DMS114 treated with DMSO at 0.1 percent for 48 hours (cell line): Measurements from ENCODE around the gene PBX1.
"Not testable (repeated sequence)": the region's sequence is repeated elsewhere in the genome, so short reads cannot be mapped to it uniquely, and the experiment has no call there.

Experiments used
- DNase-seq: peaks from one replicate; lab custom pipeline; 2025; ENCODE audit not compliant: unreplicated experiment; lab: John Stamatoyannopoulos, UW

Gene PBX1

GRCh38 chr1:164558461-164559341 lies at the start of gene PBX1:
PBX1 (plus strand) TSS chr1:164559184.
- peak; percentile 99 for DNase-seq

GRCh38 chr1:164510435-164510834 lies 48.5 kb upstream of the PBX1 start:
- no peak for DNase-seq

GRCh38 chr1:164511001-164511705 lies 47.8 kb upstream of the PBX1 start:
- DNase-seq, result no peak

- no peak for DNase-seq
These were observed 43.8 kb upstream of the PBX1 start for GRCh38 chr1:164515231-164515630.

- DNase-seq, result no peak
These were observed 43.2 kb upstream of the PBX1 start for GRCh38 chr1:164515711-164516331.

GRCh38 chr1:164516591-164516990 lies 42.4 kb upstream of the PBX1 start:
- DNase-seq, result no peak

GRCh38 chr1:164518692-164519332 lies 40.2 kb upstream of the PBX1 start:
- DNase-seq, result no peak

- no peak for DNase-seq
These were observed 39.6 kb upstream of the PBX1 start for GRCh38 chr1:164519426-164519825.

GRCh38 chr1:164524810-164525209 lies 34.2 kb upstream of the PBX1 start:
- no peak for DNase-seq

- DNase-seq, result no peak
These were observed 23.9 kb upstream of the PBX1 start for GRCh38 chr1:164534863-164535610.

- DNase-seq, result not testable (repeated sequence)
These were observed 6.5 kb upstream of the PBX1 start for GRCh38 chr1:164552463-164552988.

GRCh38 chr1:164557270-164557669 lies 1.7 kb upstream of the PBX1 start:
- no peak for DNase-seq

- DNase-seq, result peak; percentile 35
These were observed 513 bp downstream of the PBX1 start for GRCh38 chr1:164559342-164560051.

- peak; percentile 47 for DNase-seq
These were observed 1.1 kb downstream of the PBX1 start for GRCh38 chr1:164560121-164560541.

- DNase-seq, result no peak
These were observed 1.6 kb downstream of the PBX1 start for GRCh38 chr1:164560556-164560955.

- no peak for DNase-seq
These were observed 2.0 kb downstream of the PBX1 start for GRCh38 chr1:164561007-164561406.

GRCh38 chr1:164561472-164561871 lies 2.5 kb downstream of the PBX1 start:
- DNase-seq, result no peak

GRCh38 chr1:164562061-164562460 lies 3.1 kb downstream of the PBX1 start:
- no peak for DNase-seq

GRCh38 chr1:164562511-164562910 lies 3.5 kb downstream of the PBX1 start:
- no peak for DNase-seq
